Measurements from ENCODE around the gene ALDH1B1.

GRCh38 chr9:38396371-38396671, 3.8 kb downstream of the ALDH1B1 start:
- no peak for TF ChIP-seq EP300 (IDR thresholded peaks at IDR 0.05)
- TF ChIP-seq CTCF (IDR thresholded peaks at IDR 0.05), result no peak

Data from tibial nerve (tissue), 4 donors.